IMR-90 (cell line): ENCODE data around the gene AK3. TPM values are rescaled to one million over a fixed set of nuclear protein-coding genes. Genes with fewer than 3 reads are reported as not detected.
A peak's percentile ranks its signal among the peaks of the same experiment; 100 is the strongest.

Experiments used
- ATAC-seq: fragments of 200-7000 bp; cut with Tn5 transposase; 2 replicates; pipeline ENCODE4 v1.9.1; 2020; ENCODE audit warnings: low read depth, mild to moderate bottlenecking, moderate library complexity
- BruUV-seq: library from RNA; stranded (reverse); fragments of 400-500 nt; replicated peaks from 2 replicates; lab custom pipeline; 2021; lab: Mats Ljungman, UMichigan
- CTCF ChIA-PET: fragments of 300-600 bp; formaldehyde crosslinking; extraction: SDS; loops from one replicate; lab custom pipeline; 2021; ENCODE audit warnings: antibody characterized with exemption; lab: Yijun Ruan, JAX
- POLR2A ChIA-PET: fragments of 300-600 bp; sonication (Branson Sonifier 250); formaldehyde crosslinking; loops from one replicate; lab custom pipeline; 2022; ENCODE audit warnings: antibody characterized with exemption; ENCODE audit not compliant: unreplicated experiment; lab: Charles Lee
- DNase-seq: peaks from one replicate; pipeline ENCODE4 v3.0.0; 2013
- H2AFZ ChIP-seq: replicated peaks from 2 replicates; pipeline ENCODE3; 2013; ENCODE audit warnings: low read length, mild to moderate bottlenecking; ENCODE audit not compliant: poor library complexity
- H2AK5ac ChIP-seq: 2 replicates; pipeline ENCODE4 v1.6.1; 2013; ENCODE audit warnings: low read depth, low read length, inconsistent platforms
- H2AK9ac ChIP-seq: replicated peaks from 2 replicates; pipeline ENCODE3; 2013; ENCODE audit warnings: mild to moderate bottlenecking, low read depth, low read length, moderate library complexity; ENCODE audit not compliant: poor library complexity
- H2BK120ac ChIP-seq: 2 replicates; pipeline ENCODE4 v1.6.1; 2013; ENCODE audit warnings: low read depth, low read length, inconsistent platforms
- H2BK15ac ChIP-seq: 3 replicates; pipeline ENCODE4 v1.6.1; 2013; ENCODE audit warnings: low read depth, low read length, inconsistent platforms
- H2BK20ac ChIP-seq: 2 replicates; pipeline ENCODE4 v1.6.1; 2013; ENCODE audit warnings: low read depth, mild to moderate bottlenecking, inconsistent platforms, low read length, moderate library complexity
- H2BK5ac ChIP-seq: 2 replicates; pipeline ENCODE4 v1.6.1; 2013; ENCODE audit warnings: mild to moderate bottlenecking, low read depth, low read length, inconsistent platforms; ENCODE audit not compliant: poor library complexity, severe bottlenecking
- H3K14ac ChIP-seq: replicated peaks from 2 replicates; pipeline ENCODE4 v1.6.1; 2013; ENCODE audit warnings: low read depth, low read length, inconsistent platforms
- H3K18ac ChIP-seq: 2 replicates; pipeline ENCODE4 v1.6.1; 2013; ENCODE audit warnings: low read depth, low read length, control low read depth
- H3K23ac ChIP-seq: 2 replicates; pipeline ENCODE4 v1.6.1; 2013; ENCODE audit warnings: low read depth, low read length, inconsistent platforms
- H3K27ac ChIP-seq: 2 replicates; pipeline ENCODE4 v1.5.1; 2013; ENCODE audit warnings: mild to moderate bottlenecking, control low read depth, low read length; ENCODE audit not compliant: insufficient read depth
- H3K27me3 ChIP-seq: 2 replicates; pipeline ENCODE4 v1.6.1; 2013; ENCODE audit warnings: low read length; ENCODE audit not compliant: control insufficient read depth, insufficient read depth
- H3K36me3 ChIP-seq: 2 replicates; pipeline ENCODE4 v1.6.1; 2013; ENCODE audit warnings: low read length, mixed read lengths; ENCODE audit not compliant: control insufficient read depth, insufficient read depth
- H3K4ac ChIP-seq: 2 replicates; pipeline ENCODE4 v1.6.1; 2013; ENCODE audit warnings: low read depth, low read length, inconsistent platforms
- H3K4me1 ChIP-seq: 2 replicates; pipeline ENCODE4 v1.6.1; 2013; ENCODE audit warnings: low read length, mixed read lengths; ENCODE audit not compliant: control insufficient read depth, insufficient read depth
- H3K4me2 ChIP-seq: 2 replicates; pipeline ENCODE4 v1.6.1; 2013; ENCODE audit warnings: low read depth, mild to moderate bottlenecking, control low read depth, low read length, moderate library complexity
- H3K4me3 ChIP-seq: 2 replicates; pipeline ENCODE4 v1.5.1; 2013; ENCODE audit warnings: low read depth, mild to moderate bottlenecking, control low read depth, low read length, moderate library complexity; ENCODE audit not compliant: insufficient read depth
- H3K56ac ChIP-seq: 2 replicates; pipeline ENCODE4 v1.6.1; 2013; ENCODE audit warnings: low read length, inconsistent platforms; ENCODE audit not compliant: insufficient read depth; ENCODE audit errors: extremely low read depth
- H3K79me1 ChIP-seq, 2 experiments: 2 replicates each; pipeline ENCODE4 v1.6.1; 2013; ENCODE audit warnings: low read length in 2 of 2, inconsistent platforms in 1 of 2, low read depth in 1 of 2
- H3K9ac ChIP-seq: 2 replicates; pipeline ENCODE4 v1.6.1; 2013; ENCODE audit warnings: low read depth, low read length, control low read depth
- H3K9me1 ChIP-seq: 2 replicates; pipeline ENCODE4 v1.6.1; 2013; ENCODE audit warnings: low read length, inconsistent platforms; ENCODE audit not compliant: insufficient read depth
- H3K9me3 ChIP-seq: 2 replicates; pipeline ENCODE4 v1.6.1; 2013; ENCODE audit warnings: low read length; ENCODE audit not compliant: control insufficient read depth, insufficient read depth
- H4K20me1 ChIP-seq: 2 replicates; pipeline ENCODE4 v1.6.1; 2013; ENCODE audit warnings: low read length, inconsistent platforms; ENCODE audit not compliant: insufficient read depth
- H4K5ac ChIP-seq: 2 replicates; pipeline ENCODE4 v1.6.1; 2013; ENCODE audit warnings: mild to moderate bottlenecking, low read depth, low read length, control low read depth
- H4K8ac ChIP-seq, 2 experiments: 2 replicates each; pipeline ENCODE4 v1.6.1; 2013; ENCODE audit warnings: low read depth in 2 of 2, low read length in 2 of 2, control low read depth in 1 of 2, inconsistent platforms in 1 of 2
- H4K91ac ChIP-seq: 2 replicates; pipeline ENCODE4 v1.6.1; 2013; ENCODE audit warnings: low read depth, low read length, inconsistent platforms; ENCODE audit not compliant: insufficient read depth
- BHLHE40 ChIP-seq: fragments of 150-350 bp; IDR thresholded peaks from 2 replicates; pipeline ENCODE4 v1.6.1; 2016; ENCODE audit warnings: mild to moderate bottlenecking, low read depth, low read length
- CEBPB ChIP-seq: IDR thresholded peaks from 2 replicates; pipeline ENCODE4 v1.6.1; 2012; ENCODE audit warnings: low read depth, low read length, improper control_type of control experiment
- CHD1 ChIP-seq: IDR thresholded peaks from 2 replicates; pipeline ENCODE4 v1.6.1; 2012; ENCODE audit warnings: low read depth, low read length, improper control_type of control experiment
- FOS ChIP-seq: fragments of 150-350 bp; IDR thresholded peaks from 2 replicates; pipeline ENCODE4 v1.6.1; 2016; ENCODE audit warnings: low read depth, low read length
- MAFK ChIP-seq: IDR thresholded peaks from 2 replicates; pipeline ENCODE4 v1.6.1; 2012; ENCODE audit warnings: low read depth, low read length, improper control_type of control experiment
- MAZ ChIP-seq: IDR thresholded peaks from 2 replicates; pipeline ENCODE4 v1.6.1; 2012; ENCODE audit warnings: low read depth, mild to moderate bottlenecking, low read length, improper control_type of control experiment, moderate library complexity, borderline replicate concordance
- NFE2L2 ChIP-seq: fragments of 150-350 bp; IDR thresholded peaks from 2 replicates; pipeline ENCODE4 v1.6.1; 2016; ENCODE audit warnings: low read depth, mild to moderate bottlenecking, low read length
- POLR2A ChIP-seq: IDR thresholded peaks from 2 replicates; pipeline ENCODE4 v1.6.1; 2012; ENCODE audit warnings: mild to moderate bottlenecking, low read depth, low read length
- RAD21 ChIP-seq: IDR thresholded peaks from 2 replicates; pipeline ENCODE4 v1.6.1; 2012; ENCODE audit warnings: low read length, improper control_type of control experiment
- RCOR1 ChIP-seq: IDR thresholded peaks from 2 replicates; pipeline ENCODE4 v1.6.1; 2012; ENCODE audit warnings: mild to moderate bottlenecking, low read length, improper control_type of control experiment; ENCODE audit not compliant: insufficient replicate concordance
- RFX5 ChIP-seq: IDR thresholded peaks from 2 replicates; pipeline ENCODE4 v1.8.0; 2012; ENCODE audit warnings: low read depth, mild to moderate bottlenecking, low read length, moderate library complexity
- SMC3 ChIP-seq: fragments of 150-350 bp; IDR thresholded peaks from 2 replicates; pipeline ENCODE4 v1.6.1; 2016; ENCODE audit warnings: low read depth, mild to moderate bottlenecking, antibody characterized with exemption, low read length, moderate library complexity
- WGBS, 2 experiments: methylation state at CpG; one replicate each; pipeline versions ENCODE4 v1.1.5 to v1.1.7; 2013; ENCODE audit warnings: missing lambda C conversion rate in 2 of 2; ENCODE audit not compliant: insufficient read length in 1 of 2; ENCODE audit errors: extremely low coverage in 2 of 2; 5-methylcytosine and 5-hydroxymethylcytosine counted together
- dilution Hi-C: fragments of 300-500 bp; cut with HindIII; formaldehyde crosslinking; loops from one replicate; pipeline ENCODE4 v1.14.3; 2018; ENCODE audit warnings: low sequenced_read_pairs; ENCODE audit not compliant: unreplicated experiment
- in situ Hi-C: fragments of 300-500 bp; cut with MboI; formaldehyde crosslinking; loops from 3 replicates; pipeline ENCODE4 v1.14.3; 2019; ENCODE audit warnings: low sequenced_read_pairs, inconsistent platforms, mixed read lengths
- intact Hi-C: fragments of 100-400 bp; cut with micrococcal nuclease; formaldehyde crosslinking; loops from 2 replicates; pipeline ENCODE4 v1.10.0; 2022
- polyA plus RNA-seq, 3 experiments: library from polyadenylated mRNA; depleted of rRNA; stranded (reverse); fragments of >200 nt; gene quantifications; 2 replicates each; pipeline ENCODE4 v1.2.3, GENCODE V29; 2012; ENCODE audit warnings: low replicate concordance in 1 of 3
- total RNA-seq: library from RNA; depleted of rRNA; stranded (reverse); fragments of >200 nt; gene quantifications from 2 replicates; pipeline ENCODE4 v1.2.3, GENCODE V29; 2012
- TF ChIP-seq, protein P1 (sequence below): conservative IDR thresholded peaks from 2 replicates; pipeline ENCODE4 v1.5.1; 2012; ENCODE audit warnings: mild to moderate bottlenecking, low read depth, low read length, improper control_type of control experiment

AK3 gene
- total and polyA plus RNA-seq, 2 of the 4 experiments (the other 2 are of a cell fraction) = 24.7 to 26.2 TPM

DNA sequence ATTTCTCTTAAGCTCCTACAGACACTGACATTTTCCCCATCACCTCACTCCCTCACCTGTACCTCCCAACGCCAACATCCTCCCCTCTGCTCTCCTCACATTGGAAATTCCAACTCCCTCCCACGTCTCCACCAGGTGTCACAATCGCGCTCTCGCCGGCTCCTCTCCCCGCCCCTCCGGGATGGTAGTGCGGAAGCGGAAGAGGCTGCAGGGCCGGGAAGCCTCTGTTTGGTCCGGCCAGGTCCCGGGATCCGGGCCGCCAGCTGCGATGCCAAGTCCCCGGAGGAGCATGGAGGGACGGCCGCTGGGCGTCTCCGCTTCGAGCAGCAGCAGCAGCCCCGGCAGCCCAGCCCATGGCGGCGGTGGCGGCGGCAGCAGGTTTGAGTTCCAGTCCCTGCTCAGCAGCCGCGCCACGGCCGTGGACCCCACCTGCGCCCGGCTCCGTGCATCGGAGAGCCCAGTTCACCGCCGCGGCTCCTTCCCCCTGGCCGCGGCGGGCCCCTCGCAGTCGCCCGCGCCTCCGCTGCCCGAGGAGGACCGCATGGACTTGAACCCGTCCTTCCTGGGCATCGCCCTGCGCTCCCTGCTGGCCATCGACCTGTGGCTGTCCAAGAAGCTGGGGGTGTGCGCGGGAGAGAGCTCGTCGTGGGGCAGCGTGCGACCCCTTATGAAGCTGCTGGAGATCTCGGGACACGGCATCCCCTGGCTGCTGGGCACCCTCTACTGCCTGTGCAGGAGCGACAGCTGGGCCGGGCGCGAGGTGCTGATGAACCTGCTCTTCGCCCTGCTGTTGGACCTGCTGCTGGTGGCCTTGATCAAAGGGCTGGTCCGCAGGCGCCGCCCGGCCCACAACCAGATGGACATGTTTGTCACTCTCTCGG is 78.7 kb downstream of the AK3 start, which contains the start of gene PLPP6:
PLPP6 (plus strand) TSS at position 187 of the 881 bp plus-strand sequence; CDS start at position 269, 82 bp downstream.
- no peaks in the 10 kb centered on the region for H3K9me3 ChIP-seq
- peak within 1 kb of the TSS; percentile 98 for H2AK9ac ChIP-seq
- peaks cover 9 to 14% of the 10 kb centered on the region in 2 experiments; a peak in 3 of 4 replicates for H3K79me1 ChIP-seq
- peak within 1 kb of the TSS; percentile 82 for H4K91ac ChIP-seq
- H4K20me1 ChIP-seq = no peaks in the 10 kb centered on the region
- WGBS, 2 experiments = 6% methylated on average over 26 of the region's 70 CpGs; no CpG with 5 or more reads in 1 of the 2 experiments
- H4K8ac ChIP-seq = peak within 1 kb of the TSS; percentile 78 to 80
- no TSS peak for BruUV-seq
- H3K27me3 ChIP-seq = no peaks in the 10 kb centered on the region
- peak within 1 kb of the TSS; percentile 96 for H2AFZ ChIP-seq
- peak within 1 kb of the TSS; percentile 85 for H3K4ac ChIP-seq
- peaks cover 8% of the 10 kb centered on the region for H3K9me1 ChIP-seq
- ATAC-seq (peak; percentile 88), DNase-seq (peak; percentile 75)
- CTCF ChIA-PET = interaction anchor here (0.7 to 1.2 kb wide), 3 partner anchors 11 to 1267 kb away, joined by 3 read pairs; no protein-coding TSS in a partner anchor
- in situ Hi-C loops = no loop called here
- peak within 1 kb of the TSS; percentile 77 for H3K14ac ChIP-seq
- peak within 1 kb of the TSS; percentile 77 for H2AK5ac ChIP-seq
- H3K36me3 ChIP-seq = no peaks in the 10 kb centered on the region
- peak within 1 kb of the TSS; percentile 67 for H2BK5ac ChIP-seq
- TF ChIP-seq POLR2A (peak; percentile 56; the same call in 1 of the 2 replicates), CHD1 (no peak), RCOR1 (no peak), RAD21 (peak; percentile 42), CEBPB (peak; percentile 83), MAFK (no peak), MAZ (peak; percentile 87; the same call in 1 of the 2 replicates), SMC3 (peak; percentile 39), RFX5 (no peak), BHLHE40 (no peak), FOS (no peak), NFE2L2 (no peak)
- TF ChIP-seq, protein P1, sequence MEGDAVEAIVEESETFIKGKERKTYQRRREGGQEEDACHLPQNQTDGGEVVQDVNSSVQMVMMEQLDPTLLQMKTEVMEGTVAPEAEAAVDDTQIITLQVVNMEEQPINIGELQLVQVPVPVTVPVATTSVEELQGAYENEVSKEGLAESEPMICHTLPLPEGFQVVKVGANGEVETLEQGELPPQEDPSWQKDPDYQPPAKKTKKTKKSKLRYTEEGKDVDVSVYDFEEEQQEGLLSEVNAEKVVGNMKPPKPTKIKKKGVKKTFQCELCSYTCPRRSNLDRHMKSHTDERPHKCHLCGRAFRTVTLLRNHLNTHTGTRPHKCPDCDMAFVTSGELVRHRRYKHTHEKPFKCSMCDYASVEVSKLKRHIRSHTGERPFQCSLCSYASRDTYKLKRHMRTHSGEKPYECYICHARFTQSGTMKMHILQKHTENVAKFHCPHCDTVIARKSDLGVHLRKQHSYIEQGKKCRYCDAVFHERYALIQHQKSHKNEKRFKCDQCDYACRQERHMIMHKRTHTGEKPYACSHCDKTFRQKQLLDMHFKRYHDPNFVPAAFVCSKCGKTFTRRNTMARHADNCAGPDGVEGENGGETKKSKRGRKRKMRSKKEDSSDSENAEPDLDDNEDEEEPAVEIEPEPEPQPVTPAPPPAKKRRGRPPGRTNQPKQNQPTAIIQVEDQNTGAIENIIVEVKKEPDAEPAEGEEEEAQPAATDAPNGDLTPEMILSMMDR = peak; percentile 54
- peak within 1 kb of the TSS; percentile 85 for H2BK20ac ChIP-seq
- H3K27ac ChIP-seq = peak within 1 kb of the TSS; percentile 85
- H3K4me3 ChIP-seq = peak within 1 kb of the TSS; percentile 91
- peak within 1 kb of the TSS; percentile 85 for H3K23ac ChIP-seq
- intact Hi-C loops = loop anchor here (10.0 kb wide), 1 partner anchor 348 kb away; no protein-coding TSS in a partner anchor
- peak within 1 kb of the TSS; percentile 86 for H4K5ac ChIP-seq
- POLR2A ChIA-PET = no interaction called here
- H3K4me2 ChIP-seq = peak within 1 kb of the TSS; percentile 96
- peak within 1 kb of the TSS; percentile 80 for H3K18ac ChIP-seq
- H3K9ac ChIP-seq = peak within 1 kb of the TSS; percentile 73
- H3K4me1 ChIP-seq = peaks cover 9% of the 10 kb centered on the region
- H2BK120ac ChIP-seq = peak within 1 kb of the TSS; percentile 76
- no peak within 1 kb of the TSS for H3K56ac ChIP-seq
- dilution Hi-C loops = no loop called here
- peak within 1 kb of the TSS; percentile 56; the same call in 1 of the 3 replicates for H2BK15ac ChIP-seq
